Stimulated activated CD8-positive, alpha-beta memory T cell treated with anti-CD3 and anti-CD28 coated beads, Interleukin-15, amount 100 ng/mL, for 1 hour (primary cell): ENCODE results near the gene MBOAT1.

Source experiments
- DNase-seq: peaks from one replicate; pipeline ENCODE4 v3.0.0-alpha.2; 2020; ENCODE audit warnings: low read depth

MBOAT1 gene

GRCh38 chr6:20137837-20138236, 74.4 kb downstream of the MBOAT1 start:
- DNase-seq, result no peak

- DNase-seq, result no peak
Observed at GRCh38 chr6:20137240-20137639, 75.0 kb downstream of the MBOAT1 start.

- DNase-seq, result no peak
Observed at GRCh38 chr6:20135677-20136268, 76.5 kb downstream of the MBOAT1 start.

GRCh38 chr6:20134613-20135012, 77.7 kb downstream of the MBOAT1 start:
- DNase-seq, result no peak

- no peak for DNase-seq
Observed at GRCh38 chr6:20129290-20130088, 82.8 kb downstream of the MBOAT1 start.

- DNase-seq, result no peak
Observed at GRCh38 chr6:20128018-20128417, 84.3 kb downstream of the MBOAT1 start.

- peak; percentile 32 for DNase-seq
Observed at GRCh38 chr6:20126789-20127653, 85.2 kb downstream of the MBOAT1 start.

- no peak for DNase-seq
Observed at GRCh38 chr6:20126102-20126752, 86.0 kb downstream of the MBOAT1 start.

- no peak for DNase-seq
Observed at GRCh38 chr6:20124545-20124944, 87.7 kb downstream of the MBOAT1 start.

- no peak for DNase-seq
Observed at GRCh38 chr6:20119485-20119884, 92.8 kb downstream of the MBOAT1 start.

GRCh38 chr6:20118892-20119291, 93.4 kb downstream of the MBOAT1 start:
- DNase-seq, result no peak

GRCh38 chr6:20117474-20117873, 94.8 kb downstream of the MBOAT1 start:
- no peak for DNase-seq

GRCh38 chr6:20116792-20117191, 95.5 kb downstream of the MBOAT1 start:
- no peak for DNase-seq

GRCh38 chr6:20115246-20115980, 96.9 kb downstream of the MBOAT1 start:
- DNase-seq, result no peak

- no peak for DNase-seq
Observed at GRCh38 chr6:20113649-20114224, 98.5 kb downstream of the MBOAT1 start.

GRCh38 chr6:20112841-20113240, 99.4 kb downstream of the MBOAT1 start:
- DNase-seq, result no peak

GRCh38 chr6:20112241-20112640, 100.0 kb downstream of the MBOAT1 start:
- no peak for DNase-seq

GRCh38 chr6:20110478-20110877, 101.8 kb downstream of the MBOAT1 start:
- DNase-seq, result no peak

GRCh38 chr6:20109526-20109925, 102.7 kb downstream of the MBOAT1 start:
- DNase-seq, result no peak

- DNase-seq, result no peak
Observed at GRCh38 chr6:20105838-20106237, 106.4 kb downstream of the MBOAT1 start.

GRCh38 chr6:20104696-20105095, 107.6 kb downstream of the MBOAT1 start:
- no peak for DNase-seq
